Subcutaneous adipose tissue (tissue), 4 donors: Measurements from ENCODE around the gene S100A7. TPM values are rescaled to one million over a fixed set of nuclear protein-coding genes. Genes with fewer than 3 reads are reported as not detected.

ENCODE experiments used
- CTCF ChIP-seq: fragments of 450-650 bp; IDR thresholded peaks from one replicate; pipeline ENCODE4 v1.5.1; 2016; ENCODE audit warnings: low read depth, mild to moderate bottlenecking, control low read depth, antibody characterized with exemption, moderate library complexity
- total RNA-seq, 4 donors: library from RNA; depleted of rRNA; stranded (reverse); fragments of >200 nt; gene quantifications; one replicate each; pipeline ENCODE4 v1.1.0, GENCODE V29; 2016

Gene S100A7
- total RNA-seq, 4 donors from 2014 or later: not detected

GRCh38 chr1:153447498-153448170 lies 12.8 kb downstream of the S100A7 start:
- TF ChIP-seq CTCF: no peak

- no peak for TF ChIP-seq CTCF
Observed at GRCh38 chr1:153444078-153444477, 16.4 kb downstream of the S100A7 start.

GRCh38 chr1:153443486-153443885 lies 17.0 kb downstream of the S100A7 start:
- TF ChIP-seq CTCF: no peak

GRCh38 chr1:153441238-153441755 lies 19.2 kb downstream of the S100A7 start:
- TF ChIP-seq CTCF: no peak

- no peak for TF ChIP-seq CTCF
Observed at GRCh38 chr1:153439273-153439672, 21.2 kb downstream of the S100A7 start.

- no peak for TF ChIP-seq CTCF
Observed at GRCh38 chr1:153438599-153438998, 21.9 kb downstream of the S100A7 start.

- no peak for TF ChIP-seq CTCF
Observed at GRCh38 chr1:153437236-153437635, 23.2 kb downstream of the S100A7 start.
